Suprapubic skin (tissue), 4 donors: Measurements from ENCODE around the gene CAPZB.

Experiments
- CTCF ChIP-seq, 2 donors: fragments of 200-600 bp in 1 of 2; fragments of 450-650 bp in 1 of 2; sonication (generic) in 1 of 2; IDR thresholded peaks; one replicate each; pipeline ENCODE4 v1.5.1; 2016 to 2019; ENCODE audit warnings: antibody characterized with exemption in 2 of 2, mild to moderate bottlenecking in 1 of 2, moderate library complexity in 1 of 2
- EP300 ChIP-seq: sonication (generic); formaldehyde crosslinking; IDR thresholded peaks from one replicate; pipeline ENCODE4 v1.6.1; 2017; ENCODE audit warnings: antibody characterized with exemption
- POLR2A ChIP-seq, 2 donors: fragments of 450-650 bp; IDR thresholded peaks; one replicate each; pipeline ENCODE4 v1.6.1; 2017; ENCODE audit warnings: antibody characterized with exemption in 2 of 2, mild to moderate bottlenecking in 2 of 2, moderate library complexity in 2 of 2
- POLR2AphosphoS5 ChIP-seq, 3 donors: sonication (generic); formaldehyde crosslinking; IDR thresholded peaks; one replicate each; pipeline ENCODE4 v1.6.1; 2017; ENCODE audit warnings: antibody characterized with exemption in 3 of 3

DNA sequence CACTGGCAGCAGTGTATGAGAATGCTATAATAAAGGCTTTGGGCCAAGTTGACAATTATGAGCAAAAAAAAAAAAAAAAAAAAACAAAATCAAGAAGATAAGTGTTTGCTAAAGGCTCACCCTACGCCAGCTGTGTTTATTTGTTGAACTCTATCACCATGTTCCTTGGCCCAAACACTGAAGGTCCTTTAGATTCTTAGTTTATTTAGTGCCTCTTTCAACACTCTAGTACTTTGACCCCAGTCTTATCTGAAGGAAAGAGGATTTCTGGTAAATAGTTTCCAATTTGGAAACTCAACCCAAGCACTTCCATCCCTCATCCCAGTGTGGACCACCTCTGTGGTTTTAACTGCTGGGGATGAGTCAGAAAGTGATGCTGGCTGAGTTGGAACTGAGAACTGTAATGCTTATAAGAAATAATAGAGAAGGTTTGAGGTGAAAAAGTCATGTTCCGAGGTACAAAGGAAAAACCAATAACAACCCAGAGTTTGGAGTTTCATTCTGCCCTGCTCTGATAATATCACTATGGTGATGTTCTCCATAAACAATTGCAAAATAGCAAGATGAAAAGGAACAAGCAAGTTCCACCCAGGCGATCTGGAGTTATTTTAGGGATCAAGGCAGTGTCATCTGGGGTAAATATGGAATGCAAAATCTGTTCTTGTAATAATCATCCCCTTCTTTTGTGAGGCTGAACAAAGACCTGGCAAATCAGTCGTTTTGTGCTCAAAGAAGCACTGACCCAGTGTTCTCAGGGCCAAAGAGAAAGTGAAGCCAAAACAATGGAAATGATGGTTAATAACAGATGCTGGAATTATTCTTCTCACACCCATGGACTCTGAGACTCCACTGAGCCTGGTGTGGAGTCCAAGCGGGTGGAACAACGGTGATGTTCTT lies 19.7 kb upstream of the CAPZB start:
- TF ChIP-seq EP300, result no peak
- no peak for TF ChIP-seq CTCF (IDR thresholded peaks at IDR 0.05)
- TF ChIP-seq POLR2A (IDR thresholded peaks at IDR 0.05), result no peak
- peak in 2 of 3 donors; percentile 7 to 23 for TF ChIP-seq POLR2AphosphoS5 (IDR thresholded peaks at IDR 0.05)
